GM19463 (cell line): Measurements from ENCODE around the gene DLGAP4.
"Not testable (repeated sequence)": the region's sequence is repeated elsewhere in the genome, so short reads cannot be mapped to it uniquely, and the experiment has no call there.

Experiments used
- ATAC-seq: cut with Tn5 transposase; IDR thresholded peaks from one replicate; pipeline ENCODE4 v1.9.1; 2021; ENCODE audit warnings: mild to moderate bottlenecking, moderate library complexity; ENCODE audit not compliant: unreplicated experiment

Gene DLGAP4

DNA sequence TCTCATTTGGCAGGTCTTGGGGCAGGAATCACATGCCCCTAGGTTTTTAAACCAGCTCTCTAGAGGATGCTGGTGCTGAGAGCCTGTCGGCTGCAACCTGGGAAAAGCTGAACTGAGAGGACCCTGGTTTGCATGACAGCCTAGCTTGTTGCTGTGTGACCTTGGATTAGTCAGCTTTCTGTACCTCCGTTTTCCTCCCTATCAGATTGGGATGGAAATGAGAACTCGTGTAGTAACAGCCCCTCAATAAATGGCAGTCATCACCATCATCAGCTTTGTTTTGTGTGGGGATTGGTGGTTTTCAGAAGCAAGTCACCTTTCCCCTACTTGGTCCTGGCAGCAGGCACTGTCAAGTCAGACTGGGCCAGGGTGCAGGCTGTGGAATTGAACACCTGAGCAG, 159.9 kb downstream of the DLGAP4 start:
- ATAC-seq: no peak

GRCh38 chr20:36467076-36467999, 161.2 kb downstream of the DLGAP4 start:
- ATAC-seq: no peak

- no peak for ATAC-seq
Observed at GRCh38 chr20:36468149-36469000, 162.2 kb downstream of the DLGAP4 start.

GRCh38 chr20:36469973-36470372, 163.8 kb downstream of the DLGAP4 start:
- no peak for ATAC-seq

GRCh38 chr20:36471885-36472636, 165.9 kb downstream of the DLGAP4 start:
- no peak for ATAC-seq

DNA sequence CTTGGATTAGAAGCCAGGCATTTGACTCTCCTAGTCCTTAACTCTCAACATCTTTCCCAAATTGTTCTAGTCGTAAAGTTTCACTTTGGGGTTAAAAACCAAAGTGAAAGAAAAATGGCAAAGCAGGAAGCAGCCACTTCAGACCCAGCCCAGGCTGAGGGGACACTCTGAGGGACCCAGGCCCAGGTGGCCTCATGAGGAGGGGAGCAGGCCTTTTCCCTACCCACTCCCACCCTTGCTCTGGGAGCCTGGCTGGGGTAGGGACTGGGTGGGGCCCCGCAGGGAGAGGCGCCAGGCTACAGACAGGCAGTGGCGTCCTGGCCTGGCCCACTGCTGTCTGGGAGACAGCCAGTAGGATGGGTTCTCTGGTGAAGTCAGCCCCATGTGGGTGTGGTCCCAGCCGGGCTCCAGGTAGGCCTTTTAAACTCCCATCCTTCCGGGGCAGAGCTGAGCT, 166.5 kb downstream of the DLGAP4 start:
- ATAC-seq: no peak

GRCh38 chr20:36473164-36473563, 167.0 kb downstream of the DLGAP4 start:
- ATAC-seq: no peak

- no peak for ATAC-seq
Observed at GRCh38 chr20:36474563-36474962, 168.4 kb downstream of the DLGAP4 start.

DNA sequence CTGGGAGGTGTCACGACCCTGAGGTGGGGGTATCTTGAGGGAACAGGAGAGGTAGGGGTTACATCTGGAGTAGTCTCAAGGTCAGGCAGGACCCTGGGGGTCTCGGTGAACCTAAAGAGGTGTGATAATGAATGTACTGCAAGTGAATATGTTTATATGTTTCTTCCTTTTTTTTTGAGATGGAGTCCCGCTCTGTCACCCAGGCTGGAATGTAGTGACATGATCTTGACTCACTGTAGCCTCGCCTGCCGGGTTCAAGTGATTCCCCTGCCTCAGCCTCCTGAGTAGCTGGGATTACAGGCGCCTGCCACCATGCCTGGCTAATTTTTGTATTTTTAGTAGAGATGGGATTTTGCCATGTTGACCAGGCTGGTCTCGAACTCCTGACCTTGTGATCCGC, 168.9 kb downstream of the DLGAP4 start:
- not testable (repeated sequence) for ATAC-seq

DNA sequence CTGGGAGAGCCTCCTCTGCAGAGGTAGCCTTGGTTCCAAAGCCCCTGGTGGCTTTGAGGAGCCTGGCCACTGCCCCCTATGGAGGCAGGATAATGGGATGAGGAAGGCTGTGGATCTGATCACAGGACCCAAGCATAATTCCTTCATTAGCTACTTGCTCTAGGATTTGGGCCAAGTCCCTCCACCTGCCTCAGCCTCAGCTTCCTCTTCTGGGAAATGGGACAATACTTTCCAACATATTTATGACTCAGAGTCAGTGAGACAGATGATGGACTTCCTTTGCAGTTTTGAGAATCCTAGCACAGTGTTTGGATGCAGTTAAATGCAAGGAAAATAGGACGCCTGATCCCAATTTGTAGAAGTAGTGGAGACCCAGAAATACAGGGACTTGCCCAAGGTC, 171.3 kb downstream of the DLGAP4 start:
- ATAC-seq: no peak

GRCh38 chr20:36478137-36478905, 172.2 kb downstream of the DLGAP4 start:
- no peak for ATAC-seq

- ATAC-seq: no peak
Observed at GRCh38 chr20:36479938-36480337, 173.8 kb downstream of the DLGAP4 start.

- ATAC-seq: no peak
Observed at GRCh38 chr20:36480456-36481048, 174.4 kb downstream of the DLGAP4 start.

- ATAC-seq: no peak
Observed at GRCh38 chr20:36481380-36482043, 175.4 kb downstream of the DLGAP4 start.

DNA sequence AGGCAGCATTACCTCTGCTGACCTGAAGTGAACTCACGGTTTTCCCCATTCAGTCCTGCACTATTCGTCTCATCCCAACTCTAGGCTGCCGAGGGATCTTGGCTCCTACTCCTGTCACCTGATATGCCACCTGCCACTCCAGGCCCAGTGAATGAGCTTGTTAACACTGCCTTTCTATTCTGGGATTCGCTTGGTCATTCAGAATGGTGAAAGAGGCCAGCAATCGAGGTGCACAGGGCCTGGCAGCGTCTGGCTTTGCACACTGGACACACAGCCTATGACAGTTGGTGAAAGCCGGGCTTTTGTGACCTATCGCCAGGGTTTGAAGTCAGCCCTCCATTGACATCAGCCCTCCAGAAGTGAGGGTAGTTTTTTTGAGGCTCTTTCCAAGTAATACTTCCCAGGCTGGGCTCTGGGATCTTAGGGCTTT, 175.9 kb downstream of the DLGAP4 start:
- no peak for ATAC-seq

DNA sequence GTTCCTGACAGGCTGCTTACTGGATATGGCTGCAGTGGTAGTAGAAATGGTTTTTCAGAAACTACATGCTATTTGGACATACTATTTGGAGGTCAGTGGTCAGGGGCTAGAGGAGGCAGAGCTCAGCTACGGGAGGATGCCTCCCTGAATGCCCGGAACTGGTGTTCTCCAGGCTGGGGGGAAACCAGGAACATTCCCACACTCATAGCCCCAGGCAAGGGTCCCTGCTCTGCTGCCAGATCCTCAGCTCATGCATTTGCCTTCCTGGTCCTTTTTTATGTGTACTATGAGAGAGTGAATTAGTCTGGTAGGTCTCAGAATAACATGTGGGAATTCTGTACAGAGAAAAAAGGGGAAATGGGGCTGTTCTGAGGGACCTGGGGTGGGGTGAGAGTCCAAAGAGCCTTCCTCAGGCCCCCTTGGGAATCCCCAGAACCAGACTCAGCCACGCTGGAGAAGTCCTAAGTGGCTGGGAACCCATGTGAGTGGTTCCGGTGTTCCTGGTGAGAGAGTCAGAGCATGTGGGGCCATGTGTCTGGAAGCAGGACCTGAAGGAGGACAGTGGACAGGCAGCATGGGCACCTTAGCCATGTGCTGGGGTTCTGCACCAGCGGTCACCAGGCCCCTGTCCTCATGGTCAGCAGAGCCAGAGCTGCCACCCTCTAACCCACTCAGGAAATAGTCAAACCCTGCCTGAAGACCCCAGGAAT, 177.2 kb downstream of the DLGAP4 start:
- ATAC-seq: no peak

- ATAC-seq: no peak
Observed at GRCh38 chr20:36483919-36484808, 178.0 kb downstream of the DLGAP4 start.

GRCh38 chr20:36485286-36485685, 179.1 kb downstream of the DLGAP4 start:
- ATAC-seq: no peak
